PC-9 (cell line): Measurements from ENCODE around the gene C1orf226.

Experiments
- EZH2 ChIP-seq: fragments of 200-600 bp; sonication (generic); IDR thresholded peaks from 2 replicates; pipeline ENCODE4 v1.8.0; 2017; ENCODE audit warnings: antibody characterized with exemption, low read depth
- TF ChIP-seq, protein P1 (sequence below): fragments of 200-600 bp; sonication (generic); conservative IDR thresholded peaks from 2 replicates; pipeline ENCODE4 v1.6.1; 2017; ENCODE audit warnings: mixed run types, antibody characterized with exemption, mild to moderate bottlenecking, moderate library complexity

DNA sequence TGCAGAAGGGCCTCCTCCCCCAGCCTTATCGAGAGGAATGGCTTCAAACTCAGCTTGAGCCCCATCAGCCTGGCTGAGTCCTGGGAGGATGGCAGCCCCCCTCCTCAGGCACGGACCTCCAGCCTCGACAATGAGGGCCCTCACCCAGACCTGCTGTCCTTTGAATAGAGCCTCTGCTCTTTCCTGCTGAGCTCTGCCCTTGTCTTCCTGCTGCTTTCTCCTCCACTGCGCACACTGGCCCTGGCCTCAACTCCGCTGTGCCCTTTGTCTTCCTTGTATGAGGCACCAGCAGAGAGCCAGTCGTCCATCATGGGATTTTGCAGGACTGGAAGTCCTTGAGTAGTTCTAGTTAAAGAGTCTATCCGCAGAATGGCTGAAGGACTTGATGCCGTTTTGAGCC, 2.0 kb downstream of the C1orf226 start:
- TF ChIP-seq, protein P1, sequence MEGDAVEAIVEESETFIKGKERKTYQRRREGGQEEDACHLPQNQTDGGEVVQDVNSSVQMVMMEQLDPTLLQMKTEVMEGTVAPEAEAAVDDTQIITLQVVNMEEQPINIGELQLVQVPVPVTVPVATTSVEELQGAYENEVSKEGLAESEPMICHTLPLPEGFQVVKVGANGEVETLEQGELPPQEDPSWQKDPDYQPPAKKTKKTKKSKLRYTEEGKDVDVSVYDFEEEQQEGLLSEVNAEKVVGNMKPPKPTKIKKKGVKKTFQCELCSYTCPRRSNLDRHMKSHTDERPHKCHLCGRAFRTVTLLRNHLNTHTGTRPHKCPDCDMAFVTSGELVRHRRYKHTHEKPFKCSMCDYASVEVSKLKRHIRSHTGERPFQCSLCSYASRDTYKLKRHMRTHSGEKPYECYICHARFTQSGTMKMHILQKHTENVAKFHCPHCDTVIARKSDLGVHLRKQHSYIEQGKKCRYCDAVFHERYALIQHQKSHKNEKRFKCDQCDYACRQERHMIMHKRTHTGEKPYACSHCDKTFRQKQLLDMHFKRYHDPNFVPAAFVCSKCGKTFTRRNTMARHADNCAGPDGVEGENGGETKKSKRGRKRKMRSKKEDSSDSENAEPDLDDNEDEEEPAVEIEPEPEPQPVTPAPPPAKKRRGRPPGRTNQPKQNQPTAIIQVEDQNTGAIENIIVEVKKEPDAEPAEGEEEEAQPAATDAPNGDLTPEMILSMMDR = no peak
- TF ChIP-seq EZH2 = no peak
